DOHH2 (cell line): Measurements from ENCODE around the gene SALL3.

Source experiments
- EZH2phosphoT487 ChIP-seq: fragments of 200-600 bp; sonication (generic); IDR thresholded peaks from 2 replicates; pipeline ENCODE4 v1.6.1; 2017; ENCODE audit warnings: borderline replicate concordance, mild to moderate bottlenecking, antibody characterized with exemption, low read length, moderate library complexity, mixed read lengths
- TF ChIP-seq, protein P1 (sequence below): fragments of 200-600 bp; sonication (generic); IDR thresholded peaks from one replicate; pipeline ENCODE4 v1.5.1; 2014; ENCODE audit warnings: antibody characterized with exemption, mild to moderate bottlenecking, low read depth, low read length; ENCODE audit not compliant: poor library complexity, severe bottlenecking

DNA sequence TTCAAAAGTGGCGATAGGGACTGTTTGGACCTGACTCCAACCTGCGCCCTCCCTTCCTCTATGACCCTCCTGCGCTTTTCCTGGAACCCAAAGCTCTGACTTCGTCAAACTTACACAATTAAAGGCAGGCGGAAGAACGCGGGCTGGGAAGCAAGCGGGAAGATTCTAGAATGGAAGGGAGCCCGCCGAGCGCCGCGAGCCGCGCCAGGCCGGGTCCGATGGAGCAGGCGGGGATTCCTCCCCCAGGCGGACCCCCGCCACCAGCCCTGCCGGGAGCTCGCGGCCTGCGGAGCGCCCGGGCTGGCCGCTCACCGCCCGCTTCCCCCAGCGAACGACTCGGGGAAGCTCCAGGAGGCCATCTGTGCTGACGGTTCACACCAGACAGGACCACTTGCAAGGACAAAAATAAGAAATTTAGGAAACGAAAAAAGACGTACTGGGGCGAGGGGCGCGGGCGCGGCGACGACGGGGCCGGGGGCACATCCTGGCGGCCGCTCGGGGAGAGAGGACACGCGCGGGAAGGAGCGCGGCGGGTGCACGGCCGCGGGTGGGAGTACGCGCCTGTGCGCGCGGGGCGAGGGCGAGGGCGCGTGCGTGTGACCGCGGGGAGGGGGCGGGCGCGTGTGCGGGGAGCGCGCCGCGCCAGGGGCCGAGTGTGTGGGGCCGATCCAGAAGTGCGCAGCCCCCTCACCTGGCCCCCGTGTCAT lies 1.1 kb upstream of the SALL3 start:
- TF ChIP-seq EZH2phosphoT487: no peak
- TF ChIP-seq, protein P1, sequence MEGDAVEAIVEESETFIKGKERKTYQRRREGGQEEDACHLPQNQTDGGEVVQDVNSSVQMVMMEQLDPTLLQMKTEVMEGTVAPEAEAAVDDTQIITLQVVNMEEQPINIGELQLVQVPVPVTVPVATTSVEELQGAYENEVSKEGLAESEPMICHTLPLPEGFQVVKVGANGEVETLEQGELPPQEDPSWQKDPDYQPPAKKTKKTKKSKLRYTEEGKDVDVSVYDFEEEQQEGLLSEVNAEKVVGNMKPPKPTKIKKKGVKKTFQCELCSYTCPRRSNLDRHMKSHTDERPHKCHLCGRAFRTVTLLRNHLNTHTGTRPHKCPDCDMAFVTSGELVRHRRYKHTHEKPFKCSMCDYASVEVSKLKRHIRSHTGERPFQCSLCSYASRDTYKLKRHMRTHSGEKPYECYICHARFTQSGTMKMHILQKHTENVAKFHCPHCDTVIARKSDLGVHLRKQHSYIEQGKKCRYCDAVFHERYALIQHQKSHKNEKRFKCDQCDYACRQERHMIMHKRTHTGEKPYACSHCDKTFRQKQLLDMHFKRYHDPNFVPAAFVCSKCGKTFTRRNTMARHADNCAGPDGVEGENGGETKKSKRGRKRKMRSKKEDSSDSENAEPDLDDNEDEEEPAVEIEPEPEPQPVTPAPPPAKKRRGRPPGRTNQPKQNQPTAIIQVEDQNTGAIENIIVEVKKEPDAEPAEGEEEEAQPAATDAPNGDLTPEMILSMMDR: no peak
